ENCODE measurements around the gene ITSN2.

- no peak for TF ChIP-seq POLR2A (IDR thresholded peaks at IDR 0.05)
- TF ChIP-seq, protein P1, sequence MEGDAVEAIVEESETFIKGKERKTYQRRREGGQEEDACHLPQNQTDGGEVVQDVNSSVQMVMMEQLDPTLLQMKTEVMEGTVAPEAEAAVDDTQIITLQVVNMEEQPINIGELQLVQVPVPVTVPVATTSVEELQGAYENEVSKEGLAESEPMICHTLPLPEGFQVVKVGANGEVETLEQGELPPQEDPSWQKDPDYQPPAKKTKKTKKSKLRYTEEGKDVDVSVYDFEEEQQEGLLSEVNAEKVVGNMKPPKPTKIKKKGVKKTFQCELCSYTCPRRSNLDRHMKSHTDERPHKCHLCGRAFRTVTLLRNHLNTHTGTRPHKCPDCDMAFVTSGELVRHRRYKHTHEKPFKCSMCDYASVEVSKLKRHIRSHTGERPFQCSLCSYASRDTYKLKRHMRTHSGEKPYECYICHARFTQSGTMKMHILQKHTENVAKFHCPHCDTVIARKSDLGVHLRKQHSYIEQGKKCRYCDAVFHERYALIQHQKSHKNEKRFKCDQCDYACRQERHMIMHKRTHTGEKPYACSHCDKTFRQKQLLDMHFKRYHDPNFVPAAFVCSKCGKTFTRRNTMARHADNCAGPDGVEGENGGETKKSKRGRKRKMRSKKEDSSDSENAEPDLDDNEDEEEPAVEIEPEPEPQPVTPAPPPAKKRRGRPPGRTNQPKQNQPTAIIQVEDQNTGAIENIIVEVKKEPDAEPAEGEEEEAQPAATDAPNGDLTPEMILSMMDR (IDR thresholded peaks at IDR 0.05 in 4 of 5, conservative IDR thresholded peaks at IDR 0.05 in 1 of 5) = no peak
Measured at GRCh38 chr2:24334245-24334633, 26.1 kb downstream of the ITSN2 start.
